NT2/D1 (cell line): Measurements from ENCODE around the gene TRAM2.

Source experiments
- DNase-seq: peaks from one replicate; pipeline ENCODE4 v3.0.0-alpha.2; 2011; ENCODE audit warnings: low read depth, low spot score
- H3K27me3 ChIP-seq: 2 replicates; pipeline ENCODE4 v1.6.0; 2011; ENCODE audit warnings: mild to moderate bottlenecking; ENCODE audit not compliant: insufficient read length, insufficient read depth
- H3K36me3 ChIP-seq: 2 replicates; pipeline ENCODE4 v1.6.1; 2011; ENCODE audit warnings: mild to moderate bottlenecking, low read length, mixed read lengths; ENCODE audit not compliant: insufficient read depth, insufficient read length
- H3K4me1 ChIP-seq: 2 replicates; pipeline ENCODE4 v1.5.1; 2011; ENCODE audit not compliant: insufficient read depth, insufficient read length
- H3K4me3 ChIP-seq: 2 replicates; pipeline ENCODE4 v1.5.1; 2011; ENCODE audit warnings: low read depth; ENCODE audit not compliant: insufficient read length
- H3K9ac ChIP-seq: 2 replicates; pipeline ENCODE4 v1.6.0; 2011; ENCODE audit warnings: low read depth; ENCODE audit not compliant: insufficient read length
- H3K9me3 ChIP-seq: 2 replicates; pipeline ENCODE4 v1.5.1; 2011; ENCODE audit warnings: mild to moderate bottlenecking, low read length; ENCODE audit not compliant: insufficient read depth
- SUZ12 ChIP-seq: IDR thresholded peaks from 2 replicates; pipeline ENCODE4 v1.6.1; 2011; ENCODE audit not compliant: insufficient read length, insufficient read depth; ENCODE audit errors: extremely low read depth
- YY1 ChIP-seq: IDR thresholded peaks from 2 replicates; pipeline ENCODE4 v1.6.1; 2011; ENCODE audit not compliant: insufficient read length, insufficient read depth
- ZNF274 ChIP-seq: IDR thresholded peaks from 2 replicates; pipeline ENCODE4 v1.6.1; 2011; ENCODE audit warnings: mild to moderate bottlenecking, low read depth, low read length

TRAM2 gene

GRCh38 chr6:52554684-52555280 is 22.1 kb downstream of the TRAM2 start:
- H3K36me3 ChIP-seq, result peaks cover 11% of the 10 kb centered on the region
- H3K9ac ChIP-seq, result no peak overlapping the region
- H3K27me3 ChIP-seq, result no peaks in the 10 kb centered on the region
- H3K4me3 ChIP-seq, result no peak overlapping the region
- H3K9me3 ChIP-seq, result no peaks in the 10 kb centered on the region
- peaks cover 14% of the 10 kb centered on the region for H3K4me1 ChIP-seq
- TF ChIP-seq YY1 (no peak), ZNF274 (no peak), SUZ12 (no peak)
- no peak for DNase-seq

- Histone ChIP-seq H3K9me3 (no peaks in the 10 kb centered on the region), H3K4me3 (no peak overlapping the region), H3K4me1 (peaks cover 14% of the 10 kb centered on the region), H3K36me3 (peaks cover 18% of the 10 kb centered on the region), H3K9ac (no peak overlapping the region), H3K27me3 (no peaks in the 10 kb centered on the region)
- TF ChIP-seq SUZ12 (no peak), YY1 (no peak), ZNF274 (no peak)
- DNase-seq, result no peak
These were observed 23.1 kb downstream of the TRAM2 start for GRCh38 chr6:52553719-52554118.

GRCh38 chr6:52553158-52553557 is 23.7 kb downstream of the TRAM2 start:
- Histone ChIP-seq H3K36me3 (peaks cover 18% of the 10 kb centered on the region), H3K27me3 (no peaks in the 10 kb centered on the region), H3K4me3 (no peak overlapping the region), H3K4me1 (peaks cover 17% of the 10 kb centered on the region), H3K9ac (no peak overlapping the region), H3K9me3 (no peaks in the 10 kb centered on the region)
- TF ChIP-seq ZNF274 (no peak), SUZ12 (no peak), YY1 (no peak)
- no peak for DNase-seq

GRCh38 chr6:52552278-52552643 is 24.6 kb downstream of the TRAM2 start:
- Histone ChIP-seq H3K27me3 (no peaks in the 10 kb centered on the region), H3K4me1 (peaks cover 17% of the 10 kb centered on the region), H3K9ac (no peak overlapping the region), H3K4me3 (no peak overlapping the region), H3K36me3 (peaks cover 16% of the 10 kb centered on the region), H3K9me3 (no peaks in the 10 kb centered on the region)
- no peak for DNase-seq
- TF ChIP-seq YY1 (no peak), SUZ12 (no peak), ZNF274 (no peak)

- H3K9ac ChIP-seq, result no peak overlapping the region
- H3K27me3 ChIP-seq, result no peaks in the 10 kb centered on the region
- DNase-seq, result no peak
- H3K9me3 ChIP-seq, result no peaks in the 10 kb centered on the region
- peaks cover 21% of the 10 kb centered on the region for H3K36me3 ChIP-seq
- no peak for TF ChIP-seq ZNF274
- TF ChIP-seq YY1, result no peak
- TF ChIP-seq SUZ12, result no peak
- no peak overlapping the region for H3K4me3 ChIP-seq
- peaks cover 17% of the 10 kb centered on the region for H3K4me1 ChIP-seq
These were observed 25.2 kb downstream of the TRAM2 start for GRCh38 chr6:52551483-52552277.

- TF ChIP-seq ZNF274 (no peak), SUZ12 (no peak), YY1 (no peak)
- Histone ChIP-seq H3K36me3 (peaks cover 24% of the 10 kb centered on the region), H3K4me3 (no peak overlapping the region), H3K27me3 (no peaks in the 10 kb centered on the region), H3K9ac (no peak overlapping the region), H3K9me3 (no peaks in the 10 kb centered on the region), H3K4me1 (peaks cover 17% of the 10 kb centered on the region)
- DNase-seq, result no peak
These were observed 26.0 kb downstream of the TRAM2 start for GRCh38 chr6:52550870-52551269.

GRCh38 chr6:52550014-52550575 is 26.8 kb downstream of the TRAM2 start:
- H3K4me1 ChIP-seq, result peaks cover 23% of the 10 kb centered on the region
- TF ChIP-seq YY1 (no peak), ZNF274 (no peak), SUZ12 (no peak)
- no peak overlapping the region for H3K9ac ChIP-seq
- no peak overlapping the region for H3K4me3 ChIP-seq
- no peaks in the 10 kb centered on the region for H3K9me3 ChIP-seq
- peaks cover 27% of the 10 kb centered on the region for H3K36me3 ChIP-seq
- H3K27me3 ChIP-seq, result no peaks in the 10 kb centered on the region
- no peak for DNase-seq
